ENCODE results near the gene RIMS4.
A peak's percentile ranks its signal among the peaks of the same experiment; 100 is the strongest.

RIMS4 gene

GRCh38 chr20:44814937-44815336 is 4.6 kb upstream of the RIMS4 start:
- peaks cover 6% of the 10 kb centered on the region for H3K4me1 Mint-ChIP-seq (ENCODE audit: low read depth)
- H3K36me3 Mint-ChIP-seq (ENCODE audit: low read depth) = no peaks in the 10 kb centered on the region
- H3K27me3 Mint-ChIP-seq = peaks cover 28% of the 10 kb centered on the region
- no peak overlapping the region for H3K27ac Mint-ChIP-seq
- H3K4me3 Mint-ChIP-seq = no peak overlapping the region
- no peaks in the 10 kb centered on the region for H3K9me3 Mint-ChIP-seq
- DNase-seq = no peak

- Mint-ChIP-seq H3K36me3 (ENCODE audit: low read depth) (no peaks in the 10 kb centered on the region), H3K27me3 (peaks cover 64% of the 10 kb centered on the region), H3K4me3 (peak overlapping the region; percentile 53), H3K27ac (no peak overlapping the region), H3K4me1 (ENCODE audit: low read depth) (peaks cover 10% of the 10 kb centered on the region), H3K9me3 (no peaks in the 10 kb centered on the region)
- no peak for DNase-seq
Measured at GRCh38 chr20:44811150-44811685, 872 bp upstream of the RIMS4 start.

GRCh38 chr20:44810061-44810390 is 320 bp downstream of the RIMS4 start:
- Mint-ChIP-seq H3K27me3 (peaks cover 72% of the 10 kb centered on the region), H3K27ac (no peak overlapping the region), H3K4me1 (ENCODE audit: low read depth) (peaks cover 10% of the 10 kb centered on the region), H3K9me3 (no peaks in the 10 kb centered on the region), H3K36me3 (ENCODE audit: low read depth) (no peaks in the 10 kb centered on the region), H3K4me3 (peak overlapping the region; percentile 35)
- DNase-seq = no peak

GRCh38 chr20:44809380-44810060 is 826 bp downstream of the RIMS4 start:
- Mint-ChIP-seq H3K4me1 (ENCODE audit: low read depth) (peaks cover 10% of the 10 kb centered on the region), H3K36me3 (ENCODE audit: low read depth) (no peaks in the 10 kb centered on the region), H3K27ac (no peak overlapping the region), H3K4me3 (peak overlapping the region; percentile 35), H3K27me3 (peaks cover 77% of the 10 kb centered on the region), H3K9me3 (no peaks in the 10 kb centered on the region)
- DNase-seq = no peak

- Mint-ChIP-seq H3K4me3 (no peak overlapping the region), H3K4me1 (ENCODE audit: low read depth) (peaks cover 10% of the 10 kb centered on the region), H3K27me3 (peaks cover 77% of the 10 kb centered on the region), H3K36me3 (ENCODE audit: low read depth) (no peaks in the 10 kb centered on the region), H3K27ac (no peak overlapping the region), H3K9me3 (no peaks in the 10 kb centered on the region)
- no peak for DNase-seq
Measured at GRCh38 chr20:44807684-44808056, 2.7 kb downstream of the RIMS4 start.

GRCh38 chr20:44807051-44807683 is 3.2 kb downstream of the RIMS4 start:
- peaks cover 10% of the 10 kb centered on the region for H3K4me1 Mint-ChIP-seq (ENCODE audit: low read depth)
- no peak for DNase-seq
- no peak overlapping the region for H3K4me3 Mint-ChIP-seq
- H3K27ac Mint-ChIP-seq = no peak overlapping the region
- no peaks in the 10 kb centered on the region for H3K36me3 Mint-ChIP-seq (ENCODE audit: low read depth)
- no peaks in the 10 kb centered on the region for H3K9me3 Mint-ChIP-seq
- H3K27me3 Mint-ChIP-seq = peaks cover 73% of the 10 kb centered on the region

GRCh38 chr20:44805979-44806620 is 4.2 kb downstream of the RIMS4 start:
- no peak overlapping the region for H3K27ac Mint-ChIP-seq
- H3K9me3 Mint-ChIP-seq = no peaks in the 10 kb centered on the region
- no peak overlapping the region for H3K4me3 Mint-ChIP-seq
- H3K4me1 Mint-ChIP-seq (ENCODE audit: low read depth) = peaks cover 9% of the 10 kb centered on the region
- peaks cover 62% of the 10 kb centered on the region for H3K27me3 Mint-ChIP-seq
- DNase-seq = no peak
- no peaks in the 10 kb centered on the region for H3K36me3 Mint-ChIP-seq (ENCODE audit: low read depth)

- peaks cover 57% of the 10 kb centered on the region for H3K27me3 Mint-ChIP-seq
- H3K4me3 Mint-ChIP-seq = no peak overlapping the region
- DNase-seq = no peak
- no peaks in the 10 kb centered on the region for H3K9me3 Mint-ChIP-seq
- peaks cover 5% of the 10 kb centered on the region for H3K4me1 Mint-ChIP-seq (ENCODE audit: low read depth)
- H3K27ac Mint-ChIP-seq = no peak overlapping the region
- H3K36me3 Mint-ChIP-seq (ENCODE audit: low read depth) = no peaks in the 10 kb centered on the region
Measured at GRCh38 chr20:44805335-44805978, 4.9 kb downstream of the RIMS4 start.

- no peak overlapping the region for H3K27ac Mint-ChIP-seq
- H3K27me3 Mint-ChIP-seq = peaks cover 43% of the 10 kb centered on the region
- H3K36me3 Mint-ChIP-seq (ENCODE audit: low read depth) = no peaks in the 10 kb centered on the region
- DNase-seq = no peak
- H3K4me1 Mint-ChIP-seq (ENCODE audit: low read depth) = no peaks in the 10 kb centered on the region
- H3K9me3 Mint-ChIP-seq = no peaks in the 10 kb centered on the region
- H3K4me3 Mint-ChIP-seq = no peak overlapping the region
Measured at GRCh38 chr20:44803383-44803941, 6.9 kb downstream of the RIMS4 start.

- Mint-ChIP-seq H3K27me3 (peaks cover 36% of the 10 kb centered on the region), H3K4me1 (ENCODE audit: low read depth) (no peaks in the 10 kb centered on the region), H3K4me3 (no peak overlapping the region), H3K36me3 (ENCODE audit: low read depth) (no peaks in the 10 kb centered on the region), H3K9me3 (no peaks in the 10 kb centered on the region), H3K27ac (no peak overlapping the region)
- no peak for DNase-seq
Measured at GRCh38 chr20:44802702-44803101, 7.6 kb downstream of the RIMS4 start.

- Mint-ChIP-seq H3K9me3 (no peaks in the 10 kb centered on the region), H3K4me1 (ENCODE audit: low read depth) (no peaks in the 10 kb centered on the region), H3K27me3 (peaks cover 17% of the 10 kb centered on the region), H3K36me3 (ENCODE audit: low read depth) (no peaks in the 10 kb centered on the region), H3K27ac (no peak overlapping the region), H3K4me3 (no peak overlapping the region)
- no peak for DNase-seq
Measured at GRCh38 chr20:44800391-44801046, 9.8 kb downstream of the RIMS4 start.

GRCh38 chr20:44799691-44800090 is 10.7 kb downstream of the RIMS4 start:
- no peaks in the 10 kb centered on the region for H3K36me3 Mint-ChIP-seq (ENCODE audit: low read depth)
- H3K4me3 Mint-ChIP-seq = no peak overlapping the region
- H3K27ac Mint-ChIP-seq = no peak overlapping the region
- peaks cover 10% of the 10 kb centered on the region for H3K27me3 Mint-ChIP-seq
- H3K9me3 Mint-ChIP-seq = no peaks in the 10 kb centered on the region
- no peak for DNase-seq
- no peaks in the 10 kb centered on the region for H3K4me1 Mint-ChIP-seq (ENCODE audit: low read depth)

GRCh38 chr20:44796758-44797457 is 13.4 kb downstream of the RIMS4 start:
- Mint-ChIP-seq H3K27ac (no peak overlapping the region), H3K4me3 (no peak overlapping the region), H3K9me3 (no peaks in the 10 kb centered on the region), H3K27me3 (no peaks in the 10 kb centered on the region), H3K36me3 (ENCODE audit: low read depth) (no peaks in the 10 kb centered on the region), H3K4me1 (ENCODE audit: low read depth) (no peaks in the 10 kb centered on the region)
- DNase-seq = no peak

GRCh38 chr20:44796311-44796710 is 14.0 kb downstream of the RIMS4 start:
- Mint-ChIP-seq H3K27me3 (no peaks in the 10 kb centered on the region), H3K9me3 (no peaks in the 10 kb centered on the region), H3K27ac (no peak overlapping the region), H3K36me3 (ENCODE audit: low read depth) (no peaks in the 10 kb centered on the region), H3K4me3 (no peak overlapping the region), H3K4me1 (ENCODE audit: low read depth) (no peaks in the 10 kb centered on the region)
- no peak for DNase-seq
